K562 (cell line): ENCODE data around the gene UGT2B7. TPM values are rescaled to one million over a fixed set of nuclear protein-coding genes. Genes with fewer than 3 reads are reported as not detected.

Experiments
- ATAC-seq: fragments of 200-7000 bp; cut with Tn5 transposase; 3 replicates; pipeline ENCODE4 v1.9.1; 2020; ENCODE audit warnings: moderate library complexity
- BruUV-seq: library from RNA; stranded (reverse); fragments of 400-500 nt; replicated peaks from 2 replicates; lab custom pipeline; 2021; lab: Mats Ljungman, UMichigan
- CTCF ChIA-PET: fragments of 300-600 bp; formaldehyde crosslinking; extraction: SDS; loops from one replicate; lab custom pipeline; 2021; ENCODE audit warnings: low intra/inter-chr PET ratio; lab: Yijun Ruan, JAX
- POLR2A ChIA-PET: fragments of 300-600, 350-650 bp; sonication (Branson Sonifier 250); formaldehyde crosslinking; extraction: SDS; loops from one replicate; lab custom pipeline; 2021; ENCODE audit warnings: antibody characterized with exemption, inconsistent platforms; lab: Yijun Ruan, JAX
- DNase-seq, 4 experiments: peaks; one replicate each; pipeline versions ENCODE4 v3.0.0 to v3.0.0-alpha.2; 2011 to 2018; ENCODE audit warnings: low spot score in 3 of 4, mixed read lengths in 3 of 4; ENCODE audit errors: extremely low read depth in 1 of 4
- FAIRE-seq: peaks from 2 replicates; lab custom pipeline; 2011; peaks lifted over from hg19 to GRCh38; lab: Jason Lieb, UNC
- H2AFZ ChIP-seq: 2 replicates; pipeline ENCODE4 v1.6.0; 2011; ENCODE audit warnings: low read depth, low read length, control low read depth, inconsistent platforms
- H3K27ac ChIP-seq: fragments of 200-600 bp; 3 replicates; pipeline ENCODE4 v1.8.0; 2011; ENCODE audit warnings: low read depth, mild to moderate bottlenecking, control low read depth, inconsistent platforms, low read length, moderate library complexity, mixed read lengths; ENCODE audit errors: extremely low read depth
- H3K27me3 ChIP-seq, 2 experiments: fragments of 300-600 bp in 1 of 2; 2 replicates in 1 of 2; 3 replicates in 1 of 2; pipeline versions ENCODE4 v1.6.0 to v1.8.0; 2011; ENCODE audit warnings: inconsistent platforms in 2 of 2, low read length in 2 of 2, mild to moderate bottlenecking in 1 of 2, mixed read lengths in 1 of 2, moderate library complexity in 1 of 2; ENCODE audit not compliant: control insufficient read depth in 2 of 2, insufficient read depth in 2 of 2
- H3K36me3 ChIP-seq: fragments of 300-600 bp; 3 replicates; pipeline ENCODE4 v1.8.0; 2011; ENCODE audit warnings: mild to moderate bottlenecking, low read length, inconsistent platforms; ENCODE audit not compliant: control insufficient read depth, insufficient read depth
- H3K4me1 ChIP-seq, 2 experiments: fragments of 200-600 bp in 1 of 2; replicated peaks in 1 of 2; 2 replicates in 1 of 2; 3 replicates in 1 of 2; pipeline versions ENCODE4 v1.5.1 to v1.8.0; 2011; ENCODE audit warnings: inconsistent platforms in 2 of 2, low read length in 2 of 2, mild to moderate bottlenecking in 1 of 2, mixed read lengths in 1 of 2, moderate library complexity in 1 of 2; ENCODE audit not compliant: control insufficient read depth in 2 of 2, insufficient read depth in 2 of 2
- H3K4me2 ChIP-seq: 2 replicates; pipeline ENCODE4 v1.6.1; 2011; ENCODE audit warnings: low read length, control low read depth, inconsistent platforms, mixed read lengths; ENCODE audit not compliant: insufficient read depth
- H3K4me3 ChIP-seq: fragments of 200-600 bp; sonication (generic), shearing (Covaris generic); 2 replicates; pipeline ENCODE4 v1.5.1; 2016; ENCODE audit warnings: control low read depth, inconsistent platforms
- H3K79me2 ChIP-seq: fragments of 200-600 bp; 3 replicates; pipeline ENCODE4 v1.8.0; 2011; ENCODE audit warnings: low read length, inconsistent platforms; ENCODE audit not compliant: control insufficient read depth, insufficient read depth
- H3K9ac ChIP-seq, 2 experiments: 2 replicates each; pipeline versions ENCODE4 v1.6.0 to v1.6.1; 2011; ENCODE audit warnings: low read depth in 2 of 2, low read length in 2 of 2, control low read depth in 1 of 2, inconsistent platforms in 1 of 2, mild to moderate bottlenecking in 1 of 2, mixed read lengths in 1 of 2; ENCODE audit not compliant: insufficient read depth in 1 of 2
- H3K9me1 ChIP-seq: one replicate; pipeline ENCODE4 v1.6.0; 2011; ENCODE audit warnings: inconsistent platforms, mild to moderate bottlenecking, low read length, moderate library complexity; ENCODE audit not compliant: control insufficient read depth, insufficient read depth
- H3K9me3 ChIP-seq: replicated peaks from 2 replicates; pipeline ENCODE4 v1.5.1; 2011; ENCODE audit warnings: low read depth, low read length, inconsistent platforms; ENCODE audit not compliant: control insufficient read depth, insufficient read depth
- H4K20me1 ChIP-seq: replicated peaks from 2 replicates; pipeline ENCODE4 v1.6.1; 2011; ENCODE audit warnings: low read length, inconsistent platforms, mixed read lengths; ENCODE audit not compliant: control insufficient read depth, insufficient read depth
- CHCHD3 ChIP-seq: fragments of 250-450 bp; sonication (Bioruptor Pico); IDR thresholded peaks from 2 replicates; pipeline ENCODE4 v2.1.2; 2022; ENCODE audit warnings: mild to moderate bottlenecking
- CHD4 ChIP-seq: fragments of 200-600 bp; sonication (generic); IDR thresholded peaks from 3 replicates; pipeline ENCODE4 v1.6.1; 2012; ENCODE audit warnings: low read depth, mild to moderate bottlenecking, mixed read lengths, low read length, inconsistent platforms; ENCODE audit not compliant: insufficient read depth, insufficient replicate concordance, poor library complexity, severe bottlenecking
- GTF2F1 ChIP-seq: IDR thresholded peaks from 2 replicates; pipeline ENCODE4 v1.6.1; 2011; ENCODE audit warnings: low read depth, low read length, improper control_type of control experiment
- HEY1 ChIP-seq: fragments of 250-450 bp; sonication (Bioruptor Pico); IDR thresholded peaks from 2 replicates; pipeline ENCODE4 v1.5.0; 2020; ENCODE audit warnings: mild to moderate bottlenecking, moderate library complexity, borderline replicate concordance
- MAFF ChIP-seq: IDR thresholded peaks from 2 replicates; pipeline ENCODE4 v1.6.1; 2012; ENCODE audit warnings: low read length, improper control_type of control experiment
- MAFG ChIP-seq: fragments of 450-650 bp; conservative IDR thresholded peaks from 2 replicates; pipeline ENCODE4 v1.6.1; 2016; ENCODE audit warnings: missing genetic modification characterization, missing compliant biosample characterization
- MED1 ChIP-seq: sonication (generic); formaldehyde crosslinking; IDR thresholded peaks from 2 replicates; pipeline ENCODE4 v1.8.1; 2023; ENCODE audit warnings: missing genetic modification reagents, borderline replicate concordance
- TAL1 ChIP-seq: fragments of 450-650 bp; IDR thresholded peaks from 2 replicates; pipeline ENCODE4 v1.6.1; 2016; ENCODE audit warnings: mild to moderate bottlenecking
- THAP7 ChIP-seq: fragments of 250-450 bp; sonication (Bioruptor Pico); IDR thresholded peaks from 2 replicates; pipeline ENCODE4 v1.5.0; 2021
- ZFX ChIP-seq: sonication (generic); formaldehyde crosslinking; IDR thresholded peaks from 2 replicates; pipeline ENCODE4 v1.8.0; 2022; ENCODE audit warnings: mild to moderate bottlenecking, missing genetic modification reagents, moderate library complexity
- ZNF174 ChIP-seq: fragments of 250-450 bp; sonication (Bioruptor Pico); IDR thresholded peaks from 2 replicates; pipeline ENCODE4 v1.4.0; 2020; ENCODE audit warnings: mild to moderate bottlenecking
- ZNF586 ChIP-seq: fragments of 450-650 bp; formaldehyde crosslinking; conservative IDR thresholded peaks from 2 replicates; pipeline ENCODE4 v1.4.0; 2020; ENCODE audit warnings: mild to moderate bottlenecking, moderate library complexity
- ZSCAN32 ChIP-seq: fragments of 450-650 bp; formaldehyde crosslinking; IDR thresholded peaks from 2 replicates; pipeline ENCODE4 v1.4.0; 2020; ENCODE audit warnings: mild to moderate bottlenecking, moderate library complexity
- WGBS: fragments of 100-300 bp; shearing (Covaris generic); methylation state at CpG from one replicate; pipeline ENCODE4 v1.1.6; 2016; ENCODE audit warnings: low coverage, mixed read lengths; ENCODE audit not compliant: insufficient coverage; ENCODE audit errors: missing lambda C conversion rate; 5-methylcytosine and 5-hydroxymethylcytosine counted together
- in situ Hi-C: fragments of 300-500 bp; cut with MboI; formaldehyde crosslinking; loops from 4 replicates; pipeline ENCODE4 v1.15.0; 2018; ENCODE audit warnings: inconsistent platforms, mixed read lengths
- intact Hi-C: fragments of 100-400 bp; cut with micrococcal nuclease; formaldehyde crosslinking; loops from 2 replicates; pipeline ENCODE4 v1.14.2; 2022
- polyA plus RNA-seq, 8 experiments: library from polyadenylated mRNA; depleted of rRNA in 4 of 8; stranded (reverse) in 5 of 8; unstranded in 3 of 8; fragments of >200 nt; fragmentation: Nextera tagmentation in 2 of 8; fragmentation: Illumina TruSeq in 1 of 8; extraction: Ambion mirVana in 2 of 8; extraction: Trizol in 1 of 8; gene quantifications; 2 replicates each; pipeline versions ENCODE4 v1.2.1 to v1.2.3, GENCODE V29; 2011 to 2014; ENCODE audit warnings: inconsistent platforms in 1 of 8, missing spikeins in 1 of 8
- total RNA-seq, 7 experiments: library from RNA; depleted of rRNA in 6 of 7; stranded (reverse); fragments of >200 nt in 6 of 7; fragmentation: Illumina TruSeq in 2 of 7; extraction: Trizol in 2 of 7; gene quantifications; 2 replicates each; pipeline versions ENCODE4 v1.2.1 to v1.2.3, GENCODE V29; 2011 to 2021; ENCODE audit warnings: low replicate concordance in 1 of 7
- TF ChIP-seq, protein P1 (sequence below): fragments of 450-650 bp; IDR thresholded peaks from 2 replicates; pipeline ENCODE4 v1.6.1; 2014; ENCODE audit warnings: low read depth, mild to moderate bottlenecking, moderate library complexity, borderline replicate concordance

The UGT2B7 gene
- total and polyA plus RNA-seq, 9 of the 15 experiments (the other 6 are each of a cell fraction or from before 2014, with no cell fraction given), result 0.04 to 0.18 (median 0.14) TPM; not detected in 5

DNA sequence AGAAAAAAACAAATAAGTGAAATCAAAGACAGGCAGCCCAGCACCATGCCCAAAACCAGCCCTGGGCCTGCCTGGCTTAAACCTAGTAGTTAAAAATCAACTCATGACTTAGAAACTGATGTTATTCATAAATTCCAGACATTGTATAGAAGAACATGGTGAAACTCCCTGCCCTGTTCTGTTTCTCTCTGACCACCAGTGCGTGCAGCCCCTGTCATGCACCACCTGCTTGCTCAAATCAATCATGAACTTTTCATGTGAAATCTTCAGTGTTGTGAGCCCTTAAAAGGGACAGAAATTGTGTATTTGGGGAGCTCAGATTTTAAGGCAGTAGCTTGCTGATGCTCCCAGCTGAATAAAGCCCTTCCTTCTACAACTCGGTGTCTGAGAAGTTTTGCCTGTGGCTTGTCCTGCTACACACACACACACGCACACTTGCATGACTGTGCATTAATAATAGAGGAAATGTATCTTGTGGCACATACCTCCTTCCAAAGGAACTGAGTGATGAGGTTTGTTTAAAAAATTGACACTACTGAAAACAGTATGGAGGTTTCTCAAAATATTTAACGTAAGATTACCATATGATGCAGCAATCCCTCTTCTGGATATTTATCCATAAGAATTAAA, 39.2 kb upstream of the UGT2B7 start:
- ChIA-PET CTCF (no interaction called here), POLR2A (no interaction called here)
- ATAC-seq, result no peak
- no TSS peak for BruUV-seq
- no peaks in the 10 kb centered on the region for H3K79me2 ChIP-seq
- no peak for DNase-seq
- TF ChIP-seq MAFF, result no peak
- TF ChIP-seq MAFG (tag), result 0 out of 2 replicates have a peak, but pooled peaks have one; percentile 29
- H3K27me3 ChIP-seq, result no peaks in the 10 kb centered on the region
- no peak overlapping the region for H2AFZ ChIP-seq
- no peaks in the 10 kb centered on the region for H4K20me1 ChIP-seq
- in situ Hi-C loops, result no loop called here
- WGBS, result 2% methylated on average over 4 of the region's 4 CpGs
- H3K4me1 ChIP-seq, result no peaks in the 10 kb centered on the region
- no peak overlapping the region for H3K27ac ChIP-seq
- no peak overlapping the region for H3K4me3 ChIP-seq
- H3K9me3 ChIP-seq, result no peaks in the 10 kb centered on the region
- no peak overlapping the region for H3K9ac ChIP-seq
- no peak overlapping the region for H3K4me2 ChIP-seq
- no peak for FAIRE-seq
- intact Hi-C loops, result no loop called here
- H3K9me1 ChIP-seq, result no peaks in the 10 kb centered on the region
- H3K36me3 ChIP-seq, result no peaks in the 10 kb centered on the region

DNA sequence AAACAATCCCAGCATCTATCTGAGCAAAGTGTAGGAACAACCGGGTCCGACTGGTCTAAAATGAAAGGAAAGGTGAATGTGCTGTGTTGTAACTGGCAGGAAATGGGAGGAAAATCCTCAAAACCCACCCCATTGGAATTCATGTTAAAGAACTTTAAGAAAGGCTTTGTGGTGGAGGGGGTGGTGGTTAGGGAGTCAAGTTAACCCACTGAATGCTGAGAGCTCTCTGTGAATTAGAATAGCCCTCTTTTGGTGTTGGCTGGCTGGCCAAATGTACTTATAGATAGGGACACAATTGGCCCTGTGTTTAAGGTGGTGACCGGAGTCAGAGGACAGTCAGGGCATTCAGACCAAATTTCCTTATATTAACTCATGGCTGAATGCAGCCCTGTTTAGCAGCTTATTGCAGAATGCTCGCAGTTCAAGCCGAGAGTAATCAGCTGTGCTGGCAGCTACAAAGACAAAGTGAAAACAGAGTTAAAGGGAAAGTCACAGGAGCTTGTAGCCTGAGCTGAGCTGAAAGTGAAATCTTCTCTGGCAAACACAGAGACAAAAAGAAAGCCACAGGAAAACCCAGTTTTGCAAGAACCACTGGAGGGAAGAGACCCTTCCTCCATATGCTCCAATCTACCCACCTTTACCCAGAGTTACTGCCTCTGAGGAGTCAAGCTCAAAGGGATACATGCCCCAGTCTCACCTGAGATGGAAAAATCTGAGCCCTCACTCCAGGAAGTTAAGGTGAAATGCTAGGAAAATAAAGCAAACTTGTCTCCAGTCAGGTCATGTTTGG, 38.5 kb upstream of the UGT2B7 start:
- Histone ChIP-seq H3K9ac (no peak overlapping the region), H3K4me3 (no peak overlapping the region), H3K79me2 (no peaks in the 10 kb centered on the region), H3K27me3 (no peaks in the 10 kb centered on the region), H3K4me1 (no peaks in the 10 kb centered on the region), H4K20me1 (no peaks in the 10 kb centered on the region), H3K4me2 (no peak overlapping the region), H3K9me3 (no peaks in the 10 kb centered on the region), H2AFZ (no peak overlapping the region), H3K9me1 (no peaks in the 10 kb centered on the region), H3K36me3 (no peaks in the 10 kb centered on the region), H3K27ac (no peak overlapping the region)
- in situ Hi-C loops, result no loop called here
- DNase-seq (no peak), FAIRE-seq (no peak), ATAC-seq (no peak)
- intact Hi-C loops, result no loop called here
- CTCF ChIA-PET, result no interaction called here
- BruUV-seq, result no TSS peak
- WGBS, result 3% methylated on average over 5 of the region's 5 CpGs
- POLR2A ChIA-PET, result no interaction called here
- TF ChIP-seq CHD4, result no peak
- TF ChIP-seq THAP7 (CRISPR knock-in tag), result no peak
- TF ChIP-seq CHCHD3 (CRISPR knock-in tag), result no peak
- no peak for TF ChIP-seq MED1 (CRISPR knock-in tag)
- TF ChIP-seq ZFX (CRISPR knock-in tag), result no peak
- no peak for TF ChIP-seq GTF2F1
- TF ChIP-seq ZSCAN32 (CRISPR knock-in tag), result no peak
- no peak for TF ChIP-seq HEY1
- no peak for TF ChIP-seq ZNF174
- TF ChIP-seq TAL1, result no peak
- TF ChIP-seq, protein P1, sequence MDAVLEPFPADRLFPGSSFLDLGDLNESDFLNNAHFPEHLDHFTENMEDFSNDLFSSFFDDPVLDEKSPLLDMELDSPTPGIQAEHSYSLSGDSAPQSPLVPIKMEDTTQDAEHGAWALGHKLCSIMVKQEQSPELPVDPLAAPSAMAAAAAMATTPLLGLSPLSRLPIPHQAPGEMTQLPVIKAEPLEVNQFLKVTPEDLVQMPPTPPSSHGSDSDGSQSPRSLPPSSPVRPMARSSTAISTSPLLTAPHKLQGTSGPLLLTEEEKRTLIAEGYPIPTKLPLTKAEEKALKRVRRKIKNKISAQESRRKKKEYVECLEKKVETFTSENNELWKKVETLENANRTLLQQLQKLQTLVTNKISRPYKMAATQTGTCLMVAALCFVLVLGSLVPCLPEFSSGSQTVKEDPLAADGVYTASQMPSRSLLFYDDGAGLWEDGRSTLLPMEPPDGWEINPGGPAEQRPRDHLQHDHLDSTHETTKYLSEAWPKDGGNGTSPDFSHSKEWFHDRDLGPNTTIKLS, result no peak
- no peak for TF ChIP-seq ZNF586 (CRISPR knock-in tag)
